ENCODE measurements around the gene TNIK. TPM values are rescaled to one million over a fixed set of nuclear protein-coding genes. Genes with fewer than 3 reads are reported as not detected.

The TNIK gene
- total and polyA plus RNA-seq, 2 of the 13 experiments (the other 11 are each of a cell fraction or from before 2014, with no cell fraction given): 0.15 to 0.22 TPM

DNA sequence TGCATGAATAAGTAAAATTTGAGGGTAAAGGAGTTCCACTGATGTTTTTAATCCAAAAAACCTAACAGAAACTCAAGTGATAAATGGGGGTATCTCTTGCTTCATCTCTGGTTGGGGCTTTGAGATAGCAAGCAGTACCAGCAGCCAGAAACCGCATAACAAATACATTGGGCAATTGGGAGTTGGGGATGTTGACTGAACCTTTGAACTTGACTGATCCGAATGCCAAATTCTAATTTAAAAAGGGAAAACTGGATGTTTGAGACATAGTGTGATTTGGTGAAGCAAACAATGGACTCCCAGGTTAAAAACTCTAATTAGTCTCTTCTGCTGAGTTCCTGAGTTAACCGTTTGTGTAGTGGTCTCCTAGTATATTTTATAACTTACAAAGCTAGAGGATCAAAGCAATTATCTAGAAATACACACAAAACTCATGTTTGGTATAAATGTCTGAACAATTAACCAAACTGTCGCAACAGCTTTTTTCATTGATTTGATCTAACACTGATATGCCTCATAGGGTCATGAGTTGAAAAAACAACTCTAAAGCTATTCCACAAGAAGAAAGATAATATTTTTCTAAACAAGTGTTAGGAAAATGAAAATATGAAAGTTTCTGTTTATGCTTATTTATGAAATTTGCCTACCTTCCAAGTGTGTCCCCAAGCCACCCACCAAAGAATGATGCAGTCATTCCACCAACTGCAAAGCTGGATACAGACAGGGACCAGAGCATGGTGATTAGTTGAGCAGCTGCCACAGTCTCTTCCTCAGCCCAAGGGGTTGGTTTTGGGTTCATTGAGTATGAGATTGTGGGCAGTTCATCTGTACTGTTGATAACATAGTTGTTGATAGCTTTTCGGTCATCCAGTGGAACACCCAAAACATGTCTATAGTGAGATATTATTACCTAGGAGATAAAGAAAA lies 446.1 kb downstream of the TNIK start (continued):
- TF ChIP-seq, protein P1, sequence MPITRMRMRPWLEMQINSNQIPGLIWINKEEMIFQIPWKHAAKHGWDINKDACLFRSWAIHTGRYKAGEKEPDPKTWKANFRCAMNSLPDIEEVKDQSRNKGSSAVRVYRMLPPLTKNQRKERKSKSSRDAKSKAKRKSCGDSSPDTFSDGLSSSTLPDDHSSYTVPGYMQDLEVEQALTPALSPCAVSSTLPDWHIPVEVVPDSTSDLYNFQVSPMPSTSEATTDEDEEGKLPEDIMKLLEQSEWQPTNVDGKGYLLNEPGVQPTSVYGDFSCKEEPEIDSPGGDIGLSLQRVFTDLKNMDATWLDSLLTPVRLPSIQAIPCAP (CRISPR knock-in tag; IDR thresholded peaks at IDR 0.05; ENCODE audit: low read depth): no peak
- TF ChIP-seq, protein P2, sequence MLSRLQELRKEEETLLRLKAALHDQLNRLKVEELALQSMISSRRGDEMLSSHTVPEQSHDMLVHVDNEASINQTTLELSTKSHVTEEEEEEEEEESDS (CRISPR knock-in tag; IDR thresholded peaks at IDR 0.05; ENCODE audit: borderline replicate concordance): no peak
- TF ChIP-seq, protein P3, sequence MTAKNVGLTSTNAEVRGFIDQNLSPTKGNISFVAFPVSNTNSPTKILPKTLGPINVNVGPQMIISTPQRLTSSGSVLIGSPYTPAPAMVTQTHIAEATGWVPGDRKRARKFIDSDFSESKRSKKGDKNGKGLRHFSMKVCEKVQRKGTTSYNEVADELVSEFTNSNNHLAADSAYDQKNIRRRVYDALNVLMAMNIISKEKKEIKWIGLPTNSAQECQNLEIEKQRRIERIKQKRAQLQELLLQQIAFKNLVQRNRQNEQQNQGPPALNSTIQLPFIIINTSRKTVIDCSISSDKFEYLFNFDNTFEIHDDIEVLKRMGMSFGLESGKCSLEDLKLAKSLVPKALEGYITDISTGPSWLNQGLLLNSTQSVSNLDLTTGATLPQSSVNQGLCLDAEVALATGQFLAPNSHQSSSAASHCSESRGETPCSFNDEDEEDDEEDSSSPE (CRISPR knock-in tag; IDR thresholded peaks at IDR 0.05): peak; percentile 14; the same call in 1 of the 2 replicates
- TF ChIP-seq ZNF230 (CRISPR knock-in tag; IDR thresholded peaks at IDR 0.05): no peak
- TF ChIP-seq, protein P4, sequence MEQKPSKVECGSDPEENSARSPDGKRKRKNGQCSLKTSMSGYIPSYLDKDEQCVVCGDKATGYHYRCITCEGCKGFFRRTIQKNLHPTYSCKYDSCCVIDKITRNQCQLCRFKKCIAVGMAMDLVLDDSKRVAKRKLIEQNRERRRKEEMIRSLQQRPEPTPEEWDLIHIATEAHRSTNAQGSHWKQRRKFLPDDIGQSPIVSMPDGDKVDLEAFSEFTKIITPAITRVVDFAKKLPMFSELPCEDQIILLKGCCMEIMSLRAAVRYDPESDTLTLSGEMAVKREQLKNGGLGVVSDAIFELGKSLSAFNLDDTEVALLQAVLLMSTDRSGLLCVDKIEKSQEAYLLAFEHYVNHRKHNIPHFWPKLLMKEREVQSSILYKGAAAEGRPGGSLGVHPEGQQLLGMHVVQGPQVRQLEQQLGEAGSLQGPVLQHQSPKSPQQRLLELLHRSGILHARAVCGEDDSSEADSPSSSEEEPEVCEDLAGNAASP (CRISPR knock-in tag; IDR thresholded peaks at IDR 0.05; ENCODE audit: borderline replicate concordance): peak; percentile 71; the same call in 1 of the 2 replicates
- no peak for TF ChIP-seq ZNF256 (CRISPR knock-in tag; conservative IDR thresholded peaks at IDR 0.05)
- TF ChIP-seq HHEX (CRISPR knock-in tag; IDR thresholded peaks at IDR 0.05): peak; percentile 83
- TF ChIP-seq, protein P5, sequence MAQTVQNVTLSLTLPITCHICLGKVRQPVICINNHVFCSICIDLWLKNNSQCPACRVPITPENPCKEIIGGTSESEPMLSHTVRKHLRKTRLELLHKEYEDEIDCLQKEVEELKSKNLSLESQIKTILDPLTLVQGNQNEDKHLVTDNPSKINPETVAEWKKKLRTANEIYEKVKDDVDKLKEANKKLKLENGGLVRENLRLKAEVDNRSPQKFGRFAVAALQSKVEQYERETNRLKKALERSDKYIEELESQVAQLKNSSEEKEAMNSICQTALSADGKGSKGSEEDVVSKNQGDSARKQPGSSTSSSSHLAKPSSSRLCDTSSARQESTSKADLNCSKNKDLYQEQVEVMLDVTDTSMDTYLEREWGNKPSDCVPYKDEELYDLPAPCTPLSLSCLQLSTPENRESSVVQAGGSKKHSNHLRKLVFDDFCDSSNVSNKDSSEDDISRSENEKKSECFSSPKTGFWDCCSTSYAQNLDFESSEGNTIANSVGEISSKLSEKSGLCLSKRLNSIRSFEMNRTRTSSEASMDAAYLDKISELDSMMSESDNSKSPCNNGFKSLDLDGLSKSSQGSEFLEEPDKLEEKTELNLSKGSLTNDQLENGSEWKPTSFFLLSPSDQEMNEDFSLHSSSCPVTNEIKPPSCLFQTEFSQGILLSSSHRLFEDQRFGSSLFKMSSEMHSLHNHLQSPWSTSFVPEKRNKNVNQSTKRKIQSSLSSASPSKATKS (CRISPR knock-in tag; IDR thresholded peaks at IDR 0.05): no peak
- no peak for TF ChIP-seq SETDB1 (CRISPR knock-in tag; IDR thresholded peaks at IDR 0.05; ENCODE audit: borderline replicate concordance)
- TF ChIP-seq ZNF484 (CRISPR knock-in tag; IDR thresholded peaks at IDR 0.05; ENCODE audit: borderline replicate concordance, low read depth): no peak
- TF ChIP-seq ZNF12 (CRISPR knock-in tag; IDR thresholded peaks at IDR 0.05): peak; percentile 75; the same call in 1 of the 2 replicates
- peak; percentile 62 for TF ChIP-seq ASH2L (IDR thresholded peaks at IDR 0.05; ENCODE audit: insufficient read length, low read depth, low read length)
- TF ChIP-seq, protein P6, sequence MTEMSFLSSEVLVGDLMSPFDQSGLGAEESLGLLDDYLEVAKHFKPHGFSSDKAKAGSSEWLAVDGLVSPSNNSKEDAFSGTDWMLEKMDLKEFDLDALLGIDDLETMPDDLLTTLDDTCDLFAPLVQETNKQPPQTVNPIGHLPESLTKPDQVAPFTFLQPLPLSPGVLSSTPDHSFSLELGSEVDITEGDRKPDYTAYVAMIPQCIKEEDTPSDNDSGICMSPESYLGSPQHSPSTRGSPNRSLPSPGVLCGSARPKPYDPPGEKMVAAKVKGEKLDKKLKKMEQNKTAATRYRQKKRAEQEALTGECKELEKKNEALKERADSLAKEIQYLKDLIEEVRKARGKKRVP (CRISPR knock-in tag; IDR thresholded peaks at IDR 0.05): peak in 1 of 2 experiments; percentile 60; a peak in 1 of 4 replicates
- TF ChIP-seq GABPB1 (CRISPR knock-in tag; IDR thresholded peaks at IDR 0.05): no peak; the same call in 1 of the 2 replicates
- peak; percentile 93 for TF ChIP-seq BCL6 (CRISPR knock-in tag; IDR thresholded peaks at IDR 0.05)
- TF ChIP-seq SMAD1 (CRISPR knock-in tag; IDR thresholded peaks at IDR 0.05; ENCODE audit: borderline replicate concordance, low read depth): no peak
- TF ChIP-seq ZBTB3 (CRISPR knock-in tag; IDR thresholded peaks at IDR 0.05; ENCODE audit: borderline replicate concordance, low read depth): no peak
- TF ChIP-seq, protein P7, sequence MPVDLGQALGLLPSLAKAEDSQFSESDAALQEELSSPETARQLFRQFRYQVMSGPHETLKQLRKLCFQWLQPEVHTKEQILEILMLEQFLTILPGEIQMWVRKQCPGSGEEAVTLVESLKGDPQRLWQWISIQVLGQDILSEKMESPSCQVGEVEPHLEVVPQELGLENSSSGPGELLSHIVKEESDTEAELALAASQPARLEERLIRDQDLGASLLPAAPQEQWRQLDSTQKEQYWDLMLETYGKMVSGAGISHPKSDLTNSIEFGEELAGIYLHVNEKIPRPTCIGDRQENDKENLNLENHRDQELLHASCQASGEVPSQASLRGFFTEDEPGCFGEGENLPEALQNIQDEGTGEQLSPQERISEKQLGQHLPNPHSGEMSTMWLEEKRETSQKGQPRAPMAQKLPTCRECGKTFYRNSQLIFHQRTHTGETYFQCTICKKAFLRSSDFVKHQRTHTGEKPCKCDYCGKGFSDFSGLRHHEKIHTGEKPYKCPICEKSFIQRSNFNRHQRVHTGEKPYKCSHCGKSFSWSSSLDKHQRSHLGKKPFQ (CRISPR knock-in tag; IDR thresholded peaks at IDR 0.05; ENCODE audit: insufficient replicate concordance): peak; percentile 68

Measured in HepG2 (cell line).